AG04450 (cell line): Measurements from ENCODE around the gene MYO1C. TPM values are rescaled to one million over a fixed set of nuclear protein-coding genes. Genes with fewer than 3 reads are reported as not detected.
A peak's percentile ranks its signal among the peaks of the same experiment; 100 is the strongest.

Source experiments
- CTCF ChIA-PET: fragments of 300-600, 350-600 bp; formaldehyde crosslinking; extraction: SDS; loops from one replicate; lab custom pipeline; 2022; ENCODE audit warnings: antibody characterized with exemption, inconsistent platforms; lab: Charles Lee
- POLR2A ChIA-PET: fragments of 350-600 bp; formaldehyde crosslinking; extraction: SDS; loops from one replicate; lab custom pipeline; 2021; ENCODE audit warnings: antibody characterized with exemption, inconsistent platforms; lab: Yijun Ruan, JAX
- DNase-seq: peaks from one replicate; pipeline ENCODE4 v3.0.0-alpha.2; 2011; ENCODE audit warnings: low read depth, low spot score
- H3K27ac ChIP-seq: one replicate; pipeline ENCODE4 v1.5.1; 2012; ENCODE audit warnings: low read depth, low read length, control low read depth
- H3K27me3 ChIP-seq: one replicate; pipeline ENCODE4 v1.6.0; 2012; ENCODE audit warnings: low read length; ENCODE audit not compliant: control insufficient read depth, insufficient read depth
- H3K4me3 ChIP-seq: 2 replicates; pipeline ENCODE4 v1.5.1; 2011; ENCODE audit warnings: mild to moderate bottlenecking, low read depth, low read length, control low read depth
- H3K9me3 ChIP-seq: 2 replicates; pipeline ENCODE4 v1.5.1; 2012; ENCODE audit warnings: low read length; ENCODE audit not compliant: control insufficient read depth, insufficient read depth
- CTCF ChIP-seq: IDR thresholded peaks from 2 replicates; pipeline ENCODE4 v1.5.1; 2011; ENCODE audit warnings: low read depth, low read length, control low read depth, inconsistent platforms
- polyA minus RNA-seq: library from RNA; depleted of rRNA, polyadenylated mRNA; stranded (reverse); fragments of >200 nt; gene quantifications from 2 replicates; pipeline ENCODE4 v1.2.3, GENCODE V29; 2011; rRNA and poly(A)+ RNA removed
- polyA plus RNA-seq: library from polyadenylated mRNA; depleted of rRNA; stranded (reverse); fragments of >200 nt; gene quantifications from 2 replicates; pipeline ENCODE4 v1.2.3, GENCODE V29; 2011; rRNA removed

The MYO1C gene
- polyA plus RNA-seq (147 and 169 TPM in 2 replicates), polyA minus RNA-seq (452 and 566 TPM in 2 replicates)

- TF ChIP-seq CTCF: no peak
- DNase-seq: no peak
- Histone ChIP-seq H3K9me3 (peaks cover 3% of the 10 kb centered on the region; the same call in 1 of the 2 replicates), H3K27me3 (no peaks in the 10 kb centered on the region), H3K4me3 (peak within 1 kb of the TSS; percentile 58), H3K27ac (no peak within 1 kb of the TSS)
- CTCF ChIA-PET: interaction anchor here (1.4 kb wide), 1 partner anchor 23 kb away, joined by 3 read pairs; no protein-coding TSS in a partner anchor
- POLR2A ChIA-PET: interaction anchor here (0.5 to 1.0 kb wide), 3 partner anchors 11 to 34 kb away, joined by 3 to 4 read pairs (median 4); partner anchors contain the start of gene INPP5K
Measured at GRCh38 chr17:1492249-1493206, at the start of gene MYO1C. MYO1C (minus strand) TSS chr17:1492686; CDS start chr17:1492487, 199 bp downstream.

- DNase-seq: no peak
- Histone ChIP-seq H3K9me3 (no peaks in the 10 kb centered on the region), H3K4me3 (no peak overlapping the region), H3K27ac (no peak overlapping the region), H3K27me3 (no peaks in the 10 kb centered on the region)
- CTCF ChIA-PET: interaction anchor here (0.6 kb wide), 1 partner anchor 13 kb away, joined by 4 read pairs; no protein-coding TSS in a partner anchor
- TF ChIP-seq CTCF: no peak
- POLR2A ChIA-PET: no interaction called here
Measured at GRCh38 chr17:1541367-1541904, 49.0 kb upstream of the MYO1C start.

GRCh38 chr17:1539811-1540210 lies 47.3 kb upstream of the MYO1C start:
- no peak for TF ChIP-seq CTCF
- Histone ChIP-seq H3K9me3 (no peaks in the 10 kb centered on the region), H3K4me3 (no peak overlapping the region), H3K27ac (no peak overlapping the region), H3K27me3 (no peaks in the 10 kb centered on the region)
- no peak for DNase-seq
- ChIA-PET POLR2A (no interaction called here), CTCF (no interaction called here)

GRCh38 chr17:1535737-1536136 lies 43.3 kb upstream of the MYO1C start:
- H3K9me3 ChIP-seq: no peaks in the 10 kb centered on the region
- POLR2A ChIA-PET: interaction anchor here (1.2 kb wide), 1 partner anchor 19 kb away, joined by 9 read pairs; the partner anchor contains the start of gene INPP5K
- no peak overlapping the region for H3K27ac ChIP-seq
- no peaks in the 10 kb centered on the region for H3K27me3 ChIP-seq
- H3K4me3 ChIP-seq: no peak overlapping the region
- CTCF ChIA-PET: interaction anchor here (0.7 kb wide), 1 partner anchor 146 kb away, joined by 3 read pairs; no protein-coding TSS in a partner anchor
- DNase-seq: no peak
- TF ChIP-seq CTCF: no peak
